ENCODE data around the gene GLI2.

GLI2 gene

GRCh38 chr2:120759543-120760331 lies 24.1 kb downstream of the GLI2 start:
- no peak for DNase-seq

DNA sequence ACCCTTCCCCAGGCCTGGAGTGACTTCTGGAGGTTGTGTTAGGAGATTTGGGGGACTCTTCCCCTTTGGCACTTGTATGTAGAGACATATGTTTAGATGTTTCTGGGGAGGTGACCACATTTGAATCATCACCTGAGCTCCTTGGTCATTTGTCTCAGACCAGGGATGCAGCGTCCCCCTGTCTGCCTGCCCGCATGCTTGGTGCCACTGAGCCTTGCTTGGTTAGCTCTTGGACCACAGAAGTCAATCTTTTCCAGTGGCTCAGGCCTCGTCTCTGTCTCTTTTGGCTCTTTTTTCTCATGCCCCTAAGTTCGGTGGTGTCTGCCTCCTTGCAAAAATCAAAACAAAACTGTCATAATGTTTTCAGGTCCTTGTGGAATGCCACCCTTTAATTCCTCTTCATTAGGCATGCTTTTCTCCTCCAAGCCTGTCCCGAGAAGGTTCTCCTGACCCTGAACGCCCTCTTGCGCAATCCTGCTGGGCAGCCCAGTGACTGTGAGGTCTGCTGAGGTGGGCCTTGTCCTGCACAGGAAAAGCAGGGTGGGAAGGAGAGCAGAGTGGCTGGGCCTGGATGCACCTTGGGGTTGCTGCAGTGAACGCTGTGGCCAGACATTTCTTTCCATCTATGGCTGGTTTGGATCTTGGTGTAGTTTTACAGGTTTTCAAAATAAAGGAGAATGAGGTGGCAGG lies 24.9 kb downstream of the GLI2 start:
- DNase-seq: no peak

- no peak for DNase-seq
Measured at GRCh38 chr2:120761164-120761861, 25.6 kb downstream of the GLI2 start.

- no peak for DNase-seq
Measured at GRCh38 chr2:120761911-120762310, 26.2 kb downstream of the GLI2 start.

GRCh38 chr2:120762341-120763061 lies 26.8 kb downstream of the GLI2 start:
- DNase-seq: no peak

- DNase-seq: no peak
Measured at GRCh38 chr2:120763508-120763907, 27.8 kb downstream of the GLI2 start.

- DNase-seq: no peak
Measured at GRCh38 chr2:120763931-120764330, 28.3 kb downstream of the GLI2 start.

GRCh38 chr2:120764492-120764891 lies 28.8 kb downstream of the GLI2 start:
- DNase-seq: no peak

GRCh38 chr2:120764991-120765677 lies 29.5 kb downstream of the GLI2 start:
- no peak for DNase-seq

- no peak for DNase-seq
Measured at GRCh38 chr2:120765678-120766469, 30.2 kb downstream of the GLI2 start.

GRCh38 chr2:120766470-120767351 lies 31.0 kb downstream of the GLI2 start:
- no peak for DNase-seq

GRCh38 chr2:120767486-120768005 lies 31.9 kb downstream of the GLI2 start:
- no peak for DNase-seq

GRCh38 chr2:120768112-120769048 lies 32.7 kb downstream of the GLI2 start:
- DNase-seq: no peak

GRCh38 chr2:120769076-120769786 lies 33.6 kb downstream of the GLI2 start:
- no peak for DNase-seq

DNA sequence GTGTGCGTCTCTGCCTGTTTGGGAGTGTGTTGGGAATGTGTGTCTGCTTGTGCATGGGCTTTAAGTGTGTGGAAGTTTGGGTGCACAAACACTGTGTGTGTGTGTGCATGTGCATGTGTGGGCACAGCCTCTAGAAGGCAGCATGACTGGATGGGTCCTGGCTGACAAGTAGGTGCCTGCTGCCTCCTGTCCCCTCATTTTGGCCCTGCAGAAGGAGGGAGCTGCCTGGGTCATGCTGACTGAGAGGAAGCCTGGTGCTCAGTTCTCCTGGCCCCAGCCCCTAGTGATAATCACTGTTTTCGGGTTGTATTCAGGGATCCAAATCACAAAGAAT lies 34.1 kb downstream of the GLI2 start:
- DNase-seq: no peak

DNA sequence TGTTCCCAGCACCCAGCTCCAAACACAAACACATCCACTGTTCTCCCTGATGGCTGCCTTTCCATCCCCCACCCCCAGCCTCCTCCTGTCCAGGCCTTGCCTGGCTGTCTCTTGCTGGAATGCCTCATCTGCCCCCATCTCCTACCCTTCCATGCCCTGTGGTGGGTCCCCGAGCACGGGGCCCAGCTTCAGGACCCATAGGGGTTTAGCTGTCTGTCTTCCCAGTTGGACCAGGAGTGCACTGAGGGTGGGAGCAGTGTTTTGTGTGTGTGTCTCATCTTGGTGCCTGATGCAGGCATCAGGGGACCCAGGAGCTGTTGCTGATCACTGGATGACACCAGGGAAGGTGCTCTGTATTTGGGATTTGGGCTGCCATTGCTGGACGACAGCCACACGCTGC lies 34.5 kb downstream of the GLI2 start:
- no peak for DNase-seq

DNA sequence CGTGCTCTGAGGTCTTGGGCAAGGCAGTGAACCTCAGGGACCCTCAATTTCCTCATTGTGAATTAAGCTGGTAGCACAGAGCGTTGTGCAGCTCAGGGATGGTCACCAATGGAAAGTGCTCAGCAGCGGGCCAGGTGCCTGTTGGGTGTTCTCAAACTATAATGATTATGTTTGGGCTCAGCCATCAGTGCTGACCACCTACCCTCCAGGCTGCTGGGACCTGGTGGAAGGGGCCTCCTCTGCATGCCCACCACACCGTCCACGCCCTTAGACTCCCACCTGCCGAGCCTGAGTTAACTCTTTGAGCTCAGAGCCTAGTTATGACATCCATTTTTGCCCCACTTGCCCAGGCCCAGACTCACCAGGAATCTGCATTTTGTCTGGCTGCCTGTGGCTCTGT lies 35.0 kb downstream of the GLI2 start:
- DNase-seq: no peak

- no peak for DNase-seq
Measured at GRCh38 chr2:120771111-120771780, 35.6 kb downstream of the GLI2 start.
